ENCODE data around the gene CEMIP. TPM values are rescaled to one million over a fixed set of nuclear protein-coding genes. Genes with fewer than 3 reads are reported as not detected.

The CEMIP gene
- total RNA-seq, 4 donors from 2014 or later, result 0.27 to 0.32 TPM; not detected in 2

GRCh38 chr15:80787316-80787715 lies 8.1 kb downstream of the CEMIP start:
- TF ChIP-seq EP300 (IDR thresholded peaks at IDR 0.05; ENCODE audit: low read depth) (no peak), POLR2AphosphoS5 (IDR thresholded peaks at IDR 0.05) (no peak), POLR2A (IDR thresholded peaks at IDR 0.05) (no peak), CTCF (IDR thresholded peaks at IDR 0.05) (no peak)
- Histone ChIP-seq H3K27me3 (no peaks in the 10 kb centered on the region), H3K27ac (no peak overlapping the region), H3K4me1 (no peaks in the 10 kb centered on the region), H3K36me3 (no peaks in the 10 kb centered on the region), H3K9me3 (no peaks in the 10 kb centered on the region), H3K4me3 (no peak overlapping the region)
- DNase-seq, result no peak
- in situ Hi-C loops (cut with MboI; ENCODE audit: low pct_ligation_motif_present in 1 of 4, low pct_unique_long_range_greater_than_20kb in 1 of 4, low sequenced_read_pairs in 3 of 4), result loop anchor here (10.0 to 25.0 kb wide), 2 partner anchors 175 to 187 kb away; no protein-coding TSS in a partner anchor
- WGBS, 2 donors (ENCODE audit: low coverage in 1 of 2), result 89% methylated on average over 3 of the region's 3 CpGs; no CpG with 5 or more reads in 1 of the 2 donors
- intact Hi-C loops (cut with DNase I; ENCODE audit: low total_unique reads), result no loop called here

GRCh38 chr15:80788536-80788935 lies 9.4 kb downstream of the CEMIP start:
- H3K9me3 ChIP-seq, result no peaks in the 10 kb centered on the region
- 80 to 86% methylated on average over 6 of the region's 6 CpGs for WGBS, 2 donors (ENCODE audit: low coverage in 1 of 2)
- TF ChIP-seq CTCF (IDR thresholded peaks at IDR 0.05) (no peak), EP300 (IDR thresholded peaks at IDR 0.05; ENCODE audit: low read depth) (no peak), POLR2A (IDR thresholded peaks at IDR 0.05) (no peak), POLR2AphosphoS5 (IDR thresholded peaks at IDR 0.05) (no peak)
- no peak for DNase-seq
- intact Hi-C loops (cut with DNase I; ENCODE audit: low total_unique reads) (no loop called here), in situ Hi-C loops (cut with MboI; ENCODE audit: low pct_ligation_motif_present in 1 of 4, low pct_unique_long_range_greater_than_20kb in 1 of 4, low sequenced_read_pairs in 3 of 4) (loop anchor here (10.0 to 25.0 kb wide), 2 partner anchors 174 to 186 kb away; no protein-coding TSS in a partner anchor)
- no peaks in the 10 kb centered on the region for H3K27me3 ChIP-seq
- no peak overlapping the region for H3K4me3 ChIP-seq
- no peaks in the 10 kb centered on the region for H3K4me1 ChIP-seq
- no peaks in the 10 kb centered on the region for H3K36me3 ChIP-seq
- H3K27ac ChIP-seq, result no peak overlapping the region

- no peaks in the 10 kb centered on the region for H3K36me3 ChIP-seq
- H3K27me3 ChIP-seq, result no peaks in the 10 kb centered on the region
- in situ Hi-C loops (cut with MboI; ENCODE audit: low pct_ligation_motif_present in 1 of 4, low pct_unique_long_range_greater_than_20kb in 1 of 4, low sequenced_read_pairs in 3 of 4), result loop anchor here (10.0 to 25.0 kb wide), 2 partner anchors 173 to 186 kb away; no protein-coding TSS in a partner anchor
- intact Hi-C loops (cut with DNase I; ENCODE audit: low total_unique reads), result no loop called here
- no peaks in the 10 kb centered on the region for H3K9me3 ChIP-seq
- no peak overlapping the region for H3K27ac ChIP-seq
- no peak overlapping the region for H3K4me3 ChIP-seq
- WGBS, 2 donors (ENCODE audit: low coverage in 1 of 2), result 56 to 70% methylated on average over 3 to 5 of the region's 5 CpGs
- no peak for DNase-seq
- H3K4me1 ChIP-seq, result no peaks in the 10 kb centered on the region
- no peak for TF ChIP-seq POLR2A (IDR thresholded peaks at IDR 0.05)
- TF ChIP-seq EP300 (IDR thresholded peaks at IDR 0.05; ENCODE audit: low read depth), result no peak
- TF ChIP-seq CTCF (IDR thresholded peaks at IDR 0.05), result no peak
- TF ChIP-seq POLR2AphosphoS5 (IDR thresholded peaks at IDR 0.05), result no peak
Measured at GRCh38 chr15:80789296-80789695, 10.1 kb downstream of the CEMIP start.

GRCh38 chr15:80789796-80790195 lies 10.6 kb downstream of the CEMIP start:
- H3K9me3 ChIP-seq, result no peaks in the 10 kb centered on the region
- H3K4me3 ChIP-seq, result no peak overlapping the region
- DNase-seq, result no peak
- no peak overlapping the region for H3K27ac ChIP-seq
- TF ChIP-seq POLR2A (IDR thresholded peaks at IDR 0.05), result no peak
- no peak for TF ChIP-seq CTCF (IDR thresholded peaks at IDR 0.05)
- no peak for TF ChIP-seq POLR2AphosphoS5 (IDR thresholded peaks at IDR 0.05)
- TF ChIP-seq EP300 (IDR thresholded peaks at IDR 0.05; ENCODE audit: low read depth), result no peak
- 62 to 79% methylated on average over 2 to 4 of the region's 4 CpGs for WGBS, 2 donors (ENCODE audit: low coverage in 1 of 2)
- in situ Hi-C loops (cut with MboI; ENCODE audit: low pct_ligation_motif_present in 1 of 4, low pct_unique_long_range_greater_than_20kb in 1 of 4, low sequenced_read_pairs in 3 of 4), result loop anchor here (10.0 to 25.0 kb wide), 2 partner anchors 173 to 185 kb away; no protein-coding TSS in a partner anchor
- H3K4me1 ChIP-seq, result no peaks in the 10 kb centered on the region
- no peaks in the 10 kb centered on the region for H3K36me3 ChIP-seq
- H3K27me3 ChIP-seq, result no peaks in the 10 kb centered on the region
- intact Hi-C loops (cut with DNase I; ENCODE audit: low total_unique reads), result no loop called here

All from transverse colon (tissue), 4 donors.